ENCODE measurements around the gene L2HGDH. TPM values are rescaled to one million over a fixed set of nuclear protein-coding genes. Genes with fewer than 3 reads are reported as not detected.

The L2HGDH gene
- total RNA-seq, 1 donor from 2014 or later: 8.2 TPM

GRCh38 chr14:50230701-50231474, 81.1 kb downstream of the L2HGDH start:
- DNase-seq (ENCODE audit: low read depth): peak; percentile 53

DNA sequence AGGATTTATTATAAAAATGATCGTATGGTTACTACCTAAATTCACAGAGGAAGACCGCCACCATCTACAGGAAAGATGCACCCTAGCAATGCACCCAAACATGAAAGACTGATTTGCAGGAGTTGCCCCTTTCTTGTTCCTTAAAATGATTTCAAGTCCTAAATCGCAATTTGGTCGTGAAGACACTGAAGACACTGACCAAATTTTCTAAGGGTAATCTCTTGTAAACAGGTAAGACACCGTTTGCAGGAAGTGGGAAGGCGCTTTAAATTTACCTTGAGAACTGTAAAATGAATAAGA, 81.7 kb downstream of the L2HGDH start:
- DNase-seq (ENCODE audit: low read depth): no peak

DNA sequence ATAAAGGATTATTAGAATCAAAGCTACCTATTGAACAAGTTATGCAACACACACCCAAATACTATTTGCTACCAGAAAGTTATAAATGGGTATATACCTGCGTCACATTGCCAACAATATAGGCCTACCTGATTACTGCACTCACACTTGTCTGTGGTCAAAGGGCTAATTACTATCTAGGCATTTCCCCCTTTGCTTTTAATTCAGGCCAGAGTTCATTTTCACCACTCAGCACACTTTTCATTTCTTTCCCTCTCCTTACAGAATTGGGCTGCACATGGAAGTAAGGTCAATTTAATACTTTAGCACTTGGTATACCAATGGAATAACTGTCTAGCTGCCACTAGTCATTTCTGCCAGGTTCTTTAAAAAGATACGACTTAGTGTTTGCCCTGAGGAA, 82.3 kb downstream of the L2HGDH start:
- DNase-seq (ENCODE audit: low read depth): no peak

DNA sequence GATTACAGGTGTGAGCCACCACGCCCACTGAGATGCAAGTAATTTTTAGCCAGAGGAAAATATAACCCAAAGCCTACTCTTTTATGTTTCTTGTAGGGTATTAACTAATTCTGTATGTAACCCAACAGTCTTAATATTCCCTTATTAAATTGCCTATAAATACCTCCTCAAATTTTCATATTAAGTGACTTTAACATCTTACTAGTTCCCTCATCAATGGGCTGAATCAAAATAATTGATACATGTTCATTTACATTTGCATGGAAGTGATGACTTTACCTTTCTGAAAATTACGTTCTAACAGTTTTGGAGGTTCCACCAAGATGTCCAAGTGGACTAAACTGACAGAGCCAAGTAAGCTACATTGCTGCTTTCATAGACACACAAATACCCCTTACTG, 83.7 kb downstream of the L2HGDH start:
- no peak for DNase-seq (ENCODE audit: low read depth)

DNA sequence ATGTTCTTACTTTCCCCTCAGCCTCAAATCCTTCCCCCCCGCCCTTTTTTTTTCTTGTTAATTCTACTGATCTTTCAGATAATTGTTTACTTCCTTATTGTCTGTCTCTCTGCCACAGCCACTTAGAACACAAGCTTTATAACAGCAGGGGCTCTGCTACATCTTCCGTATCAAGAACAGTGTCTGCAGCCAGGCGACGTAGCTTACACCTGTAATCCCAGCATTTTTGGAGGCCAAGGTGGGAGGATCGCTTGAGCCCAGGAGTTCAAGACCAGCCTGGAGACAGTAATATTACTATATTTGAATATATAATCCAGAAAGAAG, 86.1 kb downstream of the L2HGDH start:
- DNase-seq (ENCODE audit: low read depth): no peak

DNA sequence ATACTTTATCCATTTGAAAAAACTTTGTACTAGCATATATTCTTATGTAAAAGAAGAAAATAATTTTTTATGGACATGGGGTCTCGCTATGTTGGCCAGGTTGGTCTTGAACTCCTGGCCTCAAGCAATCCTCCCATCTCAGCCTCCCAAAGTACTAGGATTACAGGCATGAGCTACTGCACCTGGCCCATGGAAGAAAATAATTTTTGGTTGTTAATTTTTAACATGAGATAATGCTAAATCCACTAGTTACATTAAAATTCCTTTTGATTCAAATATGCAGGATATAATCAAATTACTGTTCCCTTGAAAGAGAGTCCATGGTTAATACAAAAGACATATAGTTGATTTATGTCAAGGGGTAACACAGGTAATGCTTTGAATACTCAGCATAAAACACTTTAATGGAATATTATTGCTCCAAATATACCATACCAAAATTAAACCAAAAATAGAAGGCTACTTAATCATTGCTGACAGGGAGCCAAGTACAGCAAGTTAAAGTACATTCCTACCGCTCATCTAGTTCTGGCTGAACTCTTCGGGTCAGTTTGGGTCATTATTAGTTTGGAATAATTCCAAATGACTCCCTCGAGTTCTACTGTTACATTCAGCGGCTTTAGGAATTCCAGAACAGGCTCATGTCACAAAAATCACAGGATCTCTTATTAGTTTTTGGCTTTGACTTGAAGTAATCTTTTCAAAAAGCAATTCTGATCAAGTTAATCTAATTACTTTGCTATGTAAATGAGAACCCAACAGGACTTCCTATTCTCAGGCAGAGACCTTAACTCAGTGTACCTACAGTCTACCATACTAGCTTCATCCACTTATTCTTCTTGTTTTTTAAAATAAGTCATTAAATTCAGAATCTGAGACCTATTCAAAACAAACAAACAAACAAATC, 86.7 kb downstream of the L2HGDH start:
- peak; percentile 82 for DNase-seq (ENCODE audit: low read depth)

DNA sequence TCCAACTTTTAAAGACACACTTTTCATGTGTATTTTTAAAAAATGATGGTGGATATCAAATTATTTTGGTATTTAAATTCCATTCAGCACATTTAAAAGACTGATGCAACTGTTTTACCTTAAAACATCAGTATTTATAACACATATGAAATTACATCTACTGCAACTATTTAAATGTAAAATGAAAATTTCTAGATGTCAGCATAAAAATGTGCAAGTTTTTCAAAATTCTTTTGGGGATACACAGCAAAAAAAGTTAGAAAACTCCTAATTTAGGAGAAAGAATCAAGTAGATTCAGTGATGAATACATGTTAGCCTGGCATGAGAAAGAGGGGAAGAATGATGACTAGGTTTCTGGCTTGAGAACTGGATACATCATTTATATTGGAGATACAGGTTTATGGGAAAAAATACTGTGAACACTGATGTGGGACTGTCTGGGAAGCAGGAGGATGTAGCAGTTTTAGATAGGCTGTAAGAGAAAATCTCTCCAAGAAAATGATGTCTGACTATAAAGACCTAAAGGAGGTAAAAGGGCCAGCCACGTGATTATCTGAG, 89.9 kb downstream of the L2HGDH start:
- DNase-seq (ENCODE audit: low read depth): no peak

DNA sequence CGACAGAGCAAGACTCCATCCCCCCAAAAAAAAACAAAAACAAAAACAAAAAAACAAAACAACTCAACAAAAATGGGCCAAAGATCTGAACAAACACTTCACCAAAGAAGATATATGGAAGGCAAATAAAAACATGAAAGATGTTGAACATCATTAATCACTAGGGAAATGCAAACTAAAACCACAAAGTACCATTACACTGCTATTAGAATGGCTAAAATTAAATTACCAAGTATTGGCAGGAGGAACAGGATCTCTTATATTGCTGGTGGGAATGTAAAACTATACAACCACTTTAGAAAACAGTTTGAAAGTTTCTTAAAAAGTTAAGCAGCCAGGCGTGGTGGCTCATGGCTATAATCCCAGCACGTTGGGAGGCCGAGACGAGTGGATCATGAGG, 93.5 kb downstream of the L2HGDH start:
- no peak for DNase-seq (ENCODE audit: low read depth)

DNA sequence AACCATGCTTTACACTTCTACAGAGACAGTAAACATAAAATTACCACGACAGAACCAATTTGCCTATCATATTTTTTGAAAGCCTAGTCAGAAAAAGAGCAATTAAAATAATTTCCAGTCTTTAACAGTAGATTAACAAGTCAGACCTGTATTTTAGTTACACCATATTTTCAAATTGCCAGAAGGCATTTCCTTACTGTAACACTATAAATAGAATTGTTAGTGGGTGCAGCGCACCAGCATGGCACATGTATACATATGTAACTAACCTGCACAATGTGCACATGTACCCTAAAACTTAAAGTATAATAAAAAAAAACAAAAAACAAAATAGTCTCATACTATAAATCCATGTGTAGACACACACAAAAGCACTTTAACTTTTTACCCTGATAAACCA, 96.6 kb downstream of the L2HGDH start:
- DNase-seq (ENCODE audit: low read depth): no peak

GRCh38 chr14:50213795-50214194, 98.2 kb downstream of the L2HGDH start:
- DNase-seq (ENCODE audit: low read depth): no peak

- no peak for DNase-seq (ENCODE audit: low read depth)
Observed at GRCh38 chr14:50212726-50213125, 99.3 kb downstream of the L2HGDH start.

- DNase-seq (ENCODE audit: low read depth): no peak
Observed at GRCh38 chr14:50210074-50210473, 102.0 kb downstream of the L2HGDH start.

DNA sequence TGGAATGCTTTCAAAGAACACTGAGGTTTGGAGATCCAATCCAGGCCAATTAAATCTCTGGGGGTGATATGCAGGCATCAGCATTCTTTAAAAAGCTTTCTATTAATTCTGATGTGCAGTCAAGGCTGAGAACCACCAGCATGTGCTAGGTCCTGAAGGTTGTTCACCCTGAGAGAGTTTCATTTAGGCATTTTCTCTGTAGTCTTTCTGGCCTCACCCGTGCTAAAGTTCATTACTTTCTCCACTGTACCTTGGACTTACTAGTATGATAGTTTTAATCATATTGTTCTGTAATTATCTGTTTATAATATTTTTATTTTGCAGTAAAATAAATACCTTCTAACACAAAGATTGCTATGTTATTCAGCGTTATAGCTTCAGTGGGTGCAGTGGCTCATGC, 113.5 kb downstream of the L2HGDH start:
- no peak for DNase-seq (ENCODE audit: low read depth)

DNA sequence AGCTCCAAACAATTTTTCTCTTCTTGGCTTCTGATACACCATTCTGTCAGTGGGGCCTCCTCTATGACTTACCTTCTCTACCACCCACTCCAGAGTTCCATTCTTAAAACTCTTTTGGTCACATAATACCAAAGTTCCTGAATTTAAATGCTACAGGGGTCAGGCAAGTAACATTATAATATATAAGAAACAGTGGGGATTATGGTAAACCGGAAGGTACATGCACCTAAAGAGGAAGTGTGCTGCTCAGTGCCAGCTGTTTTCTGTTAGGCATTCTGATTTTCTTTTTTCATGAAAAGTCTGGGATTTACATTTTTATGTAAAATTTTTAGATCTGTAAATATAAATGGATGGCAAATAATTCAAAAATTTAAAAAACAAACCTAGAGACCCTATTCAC, 120.5 kb downstream of the L2HGDH start:
- no peak for DNase-seq (ENCODE audit: low read depth)

Small RNA genes within 50 kb of the gene (microRNA-seq; reads per million reads assigned to microRNA genes)
- not detected for gene MIR4504

Other genes starting within 250 kb of the L2HGDH start
- gene VCPKMT, start 195.7 kb downstream of the L2HGDH start, total RNA-seq: 10.3 and 11.4 TPM in 2 replicates
- 30.8 and 40.0 TPM in 2 replicates for gene SOS2, start 80.7 kb downstream of the L2HGDH start, total RNA-seq
- 13.3 and 19.3 TPM in 2 replicates for gene DMAC2L, start 95 bp upstream of the L2HGDH start, total RNA-seq
- gene CDKL1, start 84.7 kb upstream of the L2HGDH start, total RNA-seq: 1.3 and 2.6 TPM in 2 replicates
- gene MAP4K5, start 220.3 kb upstream of the L2HGDH start, total RNA-seq: 87.5 and 105 TPM in 2 replicates
- gene ATL1, start 247.9 kb upstream of the L2HGDH start, total RNA-seq: 5.0 and 7.4 TPM in 2 replicates